Panc1 (cell line): ENCODE results near the gene WWOX. TPM values are rescaled to one million over a fixed set of nuclear protein-coding genes. Genes with fewer than 3 reads are reported as not detected.
"Not testable (repeated sequence)": the region's sequence is repeated elsewhere in the genome, so short reads cannot be mapped to it uniquely, and the experiment has no call there.

ENCODE experiments used
- ATAC-seq: fragments of 200-7000 bp; cut with Tn5 transposase; 2 replicates; pipeline ENCODE4 v1.9.1; 2020; ENCODE audit warnings: mild to moderate bottlenecking, moderate library complexity
- BruUV-seq: library from RNA; stranded (reverse); fragments of 400-500 nt; replicated peaks from 2 replicates; lab custom pipeline; 2021; lab: Mats Ljungman, UMichigan
- CTCF ChIA-PET: fragments of 300-600 bp; sonication (Branson Sonifier 250); formaldehyde crosslinking; loops from one replicate; lab custom pipeline; 2022; ENCODE audit warnings: antibody characterized with exemption; lab: Charles Lee
- POLR2A ChIA-PET: fragments of 300-600 bp; sonication (Branson Sonifier 250); formaldehyde crosslinking; loops from one replicate; lab custom pipeline; 2022; ENCODE audit warnings: antibody characterized with exemption; lab: Charles Lee
- DNase-seq: peaks from one replicate; pipeline ENCODE4 v3.0.0-alpha.2; 2010; ENCODE audit warnings: low read depth, low spot score
- H3K27ac ChIP-seq: 2 replicates; pipeline ENCODE4 v1.5.1; 2011; ENCODE audit warnings: mild to moderate bottlenecking, low read length, inconsistent platforms
- H3K27me3 ChIP-seq: fragments of 200-500 bp; sonication (Bioruptor generic); 2 replicates; pipeline ENCODE4 v1.6.0; 2014; ENCODE audit warnings: low read length, inconsistent platforms; ENCODE audit not compliant: control insufficient read depth, insufficient read depth
- H3K36me3 ChIP-seq: fragments of 200-500 bp; sonication (Bioruptor generic); 2 replicates; pipeline ENCODE4 v1.5.1; 2014; ENCODE audit warnings: inconsistent platforms, mild to moderate bottlenecking, low read length, moderate library complexity; ENCODE audit not compliant: control insufficient read depth, insufficient read depth
- H3K4me1 ChIP-seq: 2 replicates; pipeline ENCODE4 v1.5.1; 2011; ENCODE audit warnings: inconsistent platforms, mild to moderate bottlenecking, low read length, moderate library complexity; ENCODE audit not compliant: control insufficient read depth, insufficient read depth
- H3K4me3 ChIP-seq, 2 experiments: 2 replicates each; pipeline ENCODE4 v1.5.1; 2011 to 2012; ENCODE audit warnings: low read depth in 2 of 2, low read length in 2 of 2, mild to moderate bottlenecking in 2 of 2, inconsistent platforms in 1 of 2, moderate library complexity in 1 of 2
- H3K9me3 ChIP-seq: fragments of 200-500 bp; sonication (Bioruptor generic); 2 replicates; pipeline ENCODE4 v1.5.1; 2014; ENCODE audit warnings: low read depth, mild to moderate bottlenecking, inconsistent platforms, low read length, moderate library complexity; ENCODE audit not compliant: control insufficient read depth, insufficient read depth
- POLR2AphosphoS5 ChIP-seq: IDR thresholded peaks from 2 replicates; pipeline ENCODE4 v1.6.1; 2012; ENCODE audit warnings: mild to moderate bottlenecking, low read depth, low read length, moderate library complexity
- SIN3A ChIP-seq: IDR thresholded peaks from 2 replicates; pipeline ENCODE4 v1.6.1; 2012; ENCODE audit warnings: low read depth, mild to moderate bottlenecking, low read length, moderate library complexity, borderline replicate concordance; ENCODE audit not compliant: insufficient read depth
- TCF7L2 ChIP-seq: IDR thresholded peaks from 2 replicates; pipeline ENCODE4 v1.6.1; 2011; ENCODE audit warnings: mild to moderate bottlenecking, low read depth, low read length, inconsistent platforms
- in situ Hi-C: cut with HindIII; loops from 2 replicates; pipeline ENCODE4 v1.10.0; 2016; ENCODE audit warnings: low sequenced_read_pairs, low pct_unique_long_range_greater_than_20kb
- intact Hi-C: fragments of 100-400 bp; cut with micrococcal nuclease; formaldehyde crosslinking; loops from one replicate; pipeline ENCODE4 v1.10.0; 2022; ENCODE audit not compliant: unreplicated experiment
- total RNA-seq: library from RNA; stranded (reverse); gene quantifications from one replicate; pipeline ENCODE4 v1.2.1, GENCODE V29; 2021; ENCODE audit not compliant: unreplicated experiment
- TF ChIP-seq, protein P1 (sequence below): fragments of 450-650 bp; IDR thresholded peaks from 2 replicates; pipeline ENCODE4 v1.5.1; 2017; ENCODE audit warnings: mild to moderate bottlenecking
- TF ChIP-seq, protein P2 (sequence below), 2 experiments: IDR thresholded peaks; 2 replicates each; pipeline ENCODE4 v1.6.1; 2011 to 2012; ENCODE audit warnings: low read depth in 2 of 2, control low read depth in 1 of 2, low read length in 1 of 2, mild to moderate bottlenecking in 1 of 2, moderate library complexity in 1 of 2; ENCODE audit not compliant: insufficient read depth in 1 of 2

WWOX gene
- total RNA-seq, 1 experiment from 2014 or later: 12.5 TPM

DNA sequence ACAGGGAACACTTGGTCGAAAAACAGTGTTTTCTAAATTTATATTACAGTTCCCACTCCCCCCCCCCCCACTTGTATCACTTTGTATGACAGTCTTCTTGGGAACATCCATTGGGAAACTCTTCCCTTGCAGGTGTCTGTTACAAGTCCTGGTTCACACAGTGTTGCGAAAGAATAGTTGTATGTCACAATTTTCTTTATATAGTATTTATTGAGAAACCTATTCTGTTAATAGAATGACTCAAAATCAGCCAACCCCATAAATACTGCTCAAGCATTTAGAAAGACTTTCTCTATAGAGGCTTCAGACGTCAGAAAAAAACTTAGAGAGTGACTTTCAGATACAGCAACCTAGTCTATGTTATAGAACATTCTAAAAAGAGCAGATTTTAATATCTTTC lies 414.4 kb downstream of the WWOX start:
- H3K9me3 ChIP-seq: no peaks in the 10 kb centered on the region
- H3K27ac ChIP-seq: no peak overlapping the region
- ChIA-PET CTCF (no interaction called here), POLR2A (no interaction called here)
- TF ChIP-seq, protein P1, sequence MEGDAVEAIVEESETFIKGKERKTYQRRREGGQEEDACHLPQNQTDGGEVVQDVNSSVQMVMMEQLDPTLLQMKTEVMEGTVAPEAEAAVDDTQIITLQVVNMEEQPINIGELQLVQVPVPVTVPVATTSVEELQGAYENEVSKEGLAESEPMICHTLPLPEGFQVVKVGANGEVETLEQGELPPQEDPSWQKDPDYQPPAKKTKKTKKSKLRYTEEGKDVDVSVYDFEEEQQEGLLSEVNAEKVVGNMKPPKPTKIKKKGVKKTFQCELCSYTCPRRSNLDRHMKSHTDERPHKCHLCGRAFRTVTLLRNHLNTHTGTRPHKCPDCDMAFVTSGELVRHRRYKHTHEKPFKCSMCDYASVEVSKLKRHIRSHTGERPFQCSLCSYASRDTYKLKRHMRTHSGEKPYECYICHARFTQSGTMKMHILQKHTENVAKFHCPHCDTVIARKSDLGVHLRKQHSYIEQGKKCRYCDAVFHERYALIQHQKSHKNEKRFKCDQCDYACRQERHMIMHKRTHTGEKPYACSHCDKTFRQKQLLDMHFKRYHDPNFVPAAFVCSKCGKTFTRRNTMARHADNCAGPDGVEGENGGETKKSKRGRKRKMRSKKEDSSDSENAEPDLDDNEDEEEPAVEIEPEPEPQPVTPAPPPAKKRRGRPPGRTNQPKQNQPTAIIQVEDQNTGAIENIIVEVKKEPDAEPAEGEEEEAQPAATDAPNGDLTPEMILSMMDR: no peak
- TF ChIP-seq TCF7L2: no peak
- no peak for TF ChIP-seq SIN3A
- TF ChIP-seq POLR2AphosphoS5: no peak
- in situ Hi-C loops: no loop called here
- H3K36me3 ChIP-seq: no peaks in the 10 kb centered on the region
- ATAC-seq (no peak), DNase-seq (no peak)
- no peak overlapping the region for H3K4me3 ChIP-seq
- H3K4me1 ChIP-seq: no peaks in the 10 kb centered on the region
- no TSS peak for BruUV-seq
- intact Hi-C loops: no loop called here
- H3K27me3 ChIP-seq: no peaks in the 10 kb centered on the region

DNA sequence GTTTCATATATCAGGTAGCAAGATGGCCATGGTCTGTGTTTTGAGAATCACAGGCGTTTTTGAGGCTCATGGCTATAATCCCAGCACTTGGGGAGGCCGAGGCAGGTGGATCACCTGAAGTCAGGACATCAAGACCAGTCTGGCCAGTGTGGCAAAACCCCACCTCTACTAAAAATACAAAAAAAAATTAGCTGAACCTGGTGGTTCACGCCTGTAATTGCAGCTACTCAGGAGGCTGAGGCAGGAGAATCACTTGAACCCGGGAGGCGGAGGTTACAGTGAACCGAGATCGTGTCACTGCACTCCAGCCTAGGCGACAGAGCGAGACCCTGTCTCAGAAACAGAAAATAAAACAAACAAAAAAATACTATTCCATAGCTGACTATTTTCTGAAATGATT lies 415.4 kb downstream of the WWOX start:
- ATAC-seq, CTCF ChIA-PET, intact Hi-C loops, BruUV-seq, H3K27me3 ChIP-seq, H3K4me3 ChIP-seq, in situ Hi-C loops, POLR2A ChIA-PET, DNase-seq, H3K27ac ChIP-seq, H3K9me3 ChIP-seq, H3K36me3 ChIP-seq, H3K4me1 ChIP-seq: not testable (repeated sequence)

DNA sequence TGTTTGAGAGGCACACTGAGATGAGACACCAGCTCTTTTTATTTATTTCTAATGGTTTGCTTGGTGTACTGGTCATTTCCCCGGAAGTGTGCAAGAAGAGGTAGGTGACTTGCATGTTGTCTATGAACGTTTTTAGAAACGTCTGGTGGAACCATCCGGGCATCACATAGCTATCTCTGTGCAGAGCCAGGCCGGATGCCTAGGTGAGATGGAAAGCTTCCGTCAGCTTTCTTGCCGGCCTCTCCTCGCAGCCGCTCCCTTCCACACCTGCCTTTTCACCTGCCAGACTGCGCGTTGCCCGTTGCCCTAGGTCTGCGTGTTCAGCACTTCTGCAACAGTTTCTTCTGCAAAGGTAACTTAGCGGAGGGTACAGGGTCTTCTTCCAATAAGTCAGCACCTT lies 416.0 kb downstream of the WWOX start:
- BruUV-seq: no TSS peak
- TF ChIP-seq, protein P1: no peak
- TF ChIP-seq POLR2AphosphoS5 (no peak), SIN3A (no peak), TCF7L2 (no peak)
- TF ChIP-seq, protein P2, sequence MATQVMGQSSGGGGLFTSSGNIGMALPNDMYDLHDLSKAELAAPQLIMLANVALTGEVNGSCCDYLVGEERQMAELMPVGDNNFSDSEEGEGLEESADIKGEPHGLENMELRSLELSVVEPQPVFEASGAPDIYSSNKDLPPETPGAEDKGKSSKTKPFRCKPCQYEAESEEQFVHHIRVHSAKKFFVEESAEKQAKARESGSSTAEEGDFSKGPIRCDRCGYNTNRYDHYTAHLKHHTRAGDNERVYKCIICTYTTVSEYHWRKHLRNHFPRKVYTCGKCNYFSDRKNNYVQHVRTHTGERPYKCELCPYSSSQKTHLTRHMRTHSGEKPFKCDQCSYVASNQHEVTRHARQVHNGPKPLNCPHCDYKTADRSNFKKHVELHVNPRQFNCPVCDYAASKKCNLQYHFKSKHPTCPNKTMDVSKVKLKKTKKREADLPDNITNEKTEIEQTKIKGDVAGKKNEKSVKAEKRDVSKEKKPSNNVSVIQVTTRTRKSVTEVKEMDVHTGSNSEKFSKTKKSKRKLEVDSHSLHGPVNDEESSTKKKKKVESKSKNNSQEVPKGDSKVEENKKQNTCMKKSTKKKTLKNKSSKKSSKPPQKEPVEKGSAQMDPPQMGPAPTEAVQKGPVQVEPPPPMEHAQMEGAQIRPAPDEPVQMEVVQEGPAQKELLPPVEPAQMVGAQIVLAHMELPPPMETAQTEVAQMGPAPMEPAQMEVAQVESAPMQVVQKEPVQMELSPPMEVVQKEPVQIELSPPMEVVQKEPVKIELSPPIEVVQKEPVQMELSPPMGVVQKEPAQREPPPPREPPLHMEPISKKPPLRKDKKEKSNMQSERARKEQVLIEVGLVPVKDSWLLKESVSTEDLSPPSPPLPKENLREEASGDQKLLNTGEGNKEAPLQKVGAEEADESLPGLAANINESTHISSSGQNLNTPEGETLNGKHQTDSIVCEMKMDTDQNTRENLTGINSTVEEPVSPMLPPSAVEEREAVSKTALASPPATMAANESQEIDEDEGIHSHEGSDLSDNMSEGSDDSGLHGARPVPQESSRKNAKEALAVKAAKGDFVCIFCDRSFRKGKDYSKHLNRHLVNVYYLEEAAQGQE (IDR thresholded peaks at IDR 0.05; ENCODE audit: insufficient read depth in 1 of 2, low read depth in 2 of 2, low read length in 1 of 2): no peak
- ChIA-PET CTCF (no interaction called here), POLR2A (no interaction called here)
- DNase-seq (no peak), ATAC-seq (no peak)
- Histone ChIP-seq H3K4me3 (no peak overlapping the region), H3K36me3 (no peaks in the 10 kb centered on the region), H3K27me3 (no peaks in the 10 kb centered on the region), H3K4me1 (no peaks in the 10 kb centered on the region), H3K27ac (no peak overlapping the region), H3K9me3 (no peaks in the 10 kb centered on the region)
- intact Hi-C loops (no loop called here), in situ Hi-C loops (no loop called here)
